GM12891 (cell line): ENCODE results near the gene CCDC201. TPM values are rescaled to one million over a fixed set of nuclear protein-coding genes. Genes with fewer than 3 reads are reported as not detected.

Experiments used
- DNase-seq: peaks from one replicate; pipeline ENCODE4 v3.0.0; 2011; ENCODE audit warnings: low spot score; ENCODE audit not compliant: insufficient read length
- FAIRE-seq: peaks from 2 replicates; lab custom pipeline; 2011; peaks lifted over from hg19 to GRCh38; lab: Jason Lieb, UNC
- PAX5 ChIP-seq: IDR thresholded peaks from 2 replicates; pipeline ENCODE4 v1.6.1; 2011; ENCODE audit warnings: low read length, moderate library complexity, mild to moderate bottlenecking; ENCODE audit not compliant: insufficient read depth, severe bottlenecking
- POLR2A ChIP-seq: IDR thresholded peaks from 2 replicates; pipeline ENCODE4 v1.6.1; 2011; ENCODE audit warnings: low read depth, low read length, control low read depth
- POLR2AphosphoS5 ChIP-seq: IDR thresholded peaks from 2 replicates; pipeline ENCODE4 v1.6.1; 2011; ENCODE audit warnings: low read depth, low read length, control low read depth
- POU2F2 ChIP-seq: IDR thresholded peaks from 2 replicates; pipeline ENCODE4 v1.6.1; 2011; ENCODE audit warnings: low read depth, mild to moderate bottlenecking, control low read depth, low read length, moderate library complexity
- SPI1 ChIP-seq: IDR thresholded peaks from 2 replicates; pipeline ENCODE4 v1.6.1; 2011; ENCODE audit warnings: low read depth, low read length, control low read depth
- TAF1 ChIP-seq: IDR thresholded peaks from 2 replicates; pipeline ENCODE4 v1.6.1; 2011; ENCODE audit warnings: low read depth, low read length, control low read depth
- polyA plus RNA-seq: library from polyadenylated mRNA; unstranded; fragments of >200 nt; gene quantifications from one replicate; pipeline ENCODE4 v1.2.1, GENCODE V29; 2012; ENCODE audit warnings: low read depth, missing spikeins, inconsistent platforms; ENCODE audit not compliant: missing spikeins

Gene CCDC201, protein sequence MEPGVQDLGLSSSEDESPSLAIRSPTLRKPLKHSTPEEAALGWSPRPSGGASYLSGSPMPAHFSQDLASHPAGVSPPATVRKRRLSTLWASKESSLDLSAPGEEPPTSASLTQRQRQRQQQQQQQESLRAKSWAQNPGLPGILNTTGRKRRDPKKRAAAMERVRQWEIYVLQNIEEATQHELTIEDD
- polyA plus RNA-seq = not detected

DNA sequence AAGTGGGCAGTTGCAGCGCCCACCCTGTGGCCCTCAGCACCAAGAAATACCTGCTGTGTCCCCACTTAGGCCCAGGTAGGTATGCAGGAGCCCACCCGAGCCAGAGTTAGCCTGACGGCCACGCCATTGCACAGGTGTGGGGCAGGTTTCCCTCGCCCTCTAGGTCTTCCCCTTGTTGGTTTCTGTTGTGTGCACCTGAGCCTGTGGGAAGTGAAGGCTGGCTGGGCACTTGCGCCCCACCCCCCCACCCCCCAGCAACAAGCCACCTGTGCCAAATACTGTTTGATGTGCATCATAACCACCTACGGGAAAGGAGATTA, at the start of gene CCDC201:
CCDC201 (minus strand) TSS at position 48 of the 320 bp plus-strand sequence. CDS start 75 bp downstream, outside the sequence.
- no peak for FAIRE-seq
- no peak for DNase-seq
- TF ChIP-seq PAX5 = no peak
- TF ChIP-seq SPI1 = no peak
- no peak for TF ChIP-seq POU2F2
- no peak for TF ChIP-seq POLR2A
- no peak for TF ChIP-seq POLR2AphosphoS5
- TF ChIP-seq TAF1 = no peak

DNA sequence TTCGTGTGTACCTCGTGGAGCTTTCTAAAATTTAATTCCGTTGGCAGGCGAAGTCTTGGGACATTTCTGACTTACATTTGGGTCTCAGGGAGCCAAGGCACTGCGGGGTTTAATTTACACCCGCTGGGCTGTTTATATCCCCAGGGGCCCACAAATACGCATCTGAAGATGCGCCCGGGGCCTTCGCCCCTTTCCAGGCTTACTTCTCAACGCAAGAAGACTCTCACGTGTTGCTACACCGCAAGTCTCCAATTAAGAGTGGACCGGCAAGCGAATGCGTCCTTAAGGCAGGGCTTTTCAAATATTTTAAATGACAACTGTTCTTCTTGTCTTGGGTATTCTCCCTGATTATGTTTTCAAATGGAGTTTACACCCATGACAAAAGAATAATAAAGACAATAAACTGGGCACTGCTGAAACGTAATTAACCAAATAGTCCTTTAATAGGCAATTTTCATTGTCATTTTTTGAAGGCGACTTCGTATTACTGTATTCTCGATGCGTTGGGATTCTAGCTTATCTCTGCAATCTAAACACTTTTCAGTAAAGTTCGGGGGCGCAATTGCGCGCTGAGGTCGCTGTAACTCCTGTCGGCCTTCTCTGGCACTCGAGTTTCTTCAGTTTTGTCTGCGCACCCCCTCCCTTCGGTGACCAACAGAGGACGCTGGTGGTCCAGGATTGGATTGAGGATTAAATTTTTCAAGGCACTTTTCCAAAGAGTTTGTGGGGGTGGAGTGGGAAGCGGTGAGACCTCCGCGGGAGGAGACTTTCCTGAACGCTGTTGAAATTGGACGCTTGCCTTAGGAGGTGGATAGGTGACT, 49.0 kb upstream of the CCDC201 start:
- FAIRE-seq = no peak
- DNase-seq = no peak
- TF ChIP-seq SPI1 (no peak), POLR2A (no peak), POU2F2 (no peak), TAF1 (no peak)

DNA sequence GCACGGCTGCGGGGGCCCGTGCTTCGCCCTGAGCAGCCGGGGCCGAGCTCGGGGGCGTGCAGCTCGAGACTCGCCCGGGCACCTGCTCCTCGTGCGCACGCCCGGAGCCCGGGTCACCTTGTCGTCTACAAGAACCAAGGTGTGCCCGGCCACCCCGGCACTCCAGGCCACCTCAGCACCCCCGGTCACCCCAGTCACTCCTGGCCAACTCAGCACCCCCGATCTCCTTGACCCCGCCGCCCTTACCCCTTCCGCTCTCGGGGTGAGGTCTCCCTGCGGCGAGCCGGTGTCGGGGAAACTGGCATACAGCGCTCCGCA, 48.5 kb upstream of the CCDC201 start:
- no peak for TF ChIP-seq SPI1
- no peak for TF ChIP-seq PAX5
- no peak for TF ChIP-seq POLR2AphosphoS5
- TF ChIP-seq TAF1 = no peak
- TF ChIP-seq POLR2A = no peak
- TF ChIP-seq POU2F2 = no peak
- DNase-seq (no peak), FAIRE-seq (no peak)

DNA sequence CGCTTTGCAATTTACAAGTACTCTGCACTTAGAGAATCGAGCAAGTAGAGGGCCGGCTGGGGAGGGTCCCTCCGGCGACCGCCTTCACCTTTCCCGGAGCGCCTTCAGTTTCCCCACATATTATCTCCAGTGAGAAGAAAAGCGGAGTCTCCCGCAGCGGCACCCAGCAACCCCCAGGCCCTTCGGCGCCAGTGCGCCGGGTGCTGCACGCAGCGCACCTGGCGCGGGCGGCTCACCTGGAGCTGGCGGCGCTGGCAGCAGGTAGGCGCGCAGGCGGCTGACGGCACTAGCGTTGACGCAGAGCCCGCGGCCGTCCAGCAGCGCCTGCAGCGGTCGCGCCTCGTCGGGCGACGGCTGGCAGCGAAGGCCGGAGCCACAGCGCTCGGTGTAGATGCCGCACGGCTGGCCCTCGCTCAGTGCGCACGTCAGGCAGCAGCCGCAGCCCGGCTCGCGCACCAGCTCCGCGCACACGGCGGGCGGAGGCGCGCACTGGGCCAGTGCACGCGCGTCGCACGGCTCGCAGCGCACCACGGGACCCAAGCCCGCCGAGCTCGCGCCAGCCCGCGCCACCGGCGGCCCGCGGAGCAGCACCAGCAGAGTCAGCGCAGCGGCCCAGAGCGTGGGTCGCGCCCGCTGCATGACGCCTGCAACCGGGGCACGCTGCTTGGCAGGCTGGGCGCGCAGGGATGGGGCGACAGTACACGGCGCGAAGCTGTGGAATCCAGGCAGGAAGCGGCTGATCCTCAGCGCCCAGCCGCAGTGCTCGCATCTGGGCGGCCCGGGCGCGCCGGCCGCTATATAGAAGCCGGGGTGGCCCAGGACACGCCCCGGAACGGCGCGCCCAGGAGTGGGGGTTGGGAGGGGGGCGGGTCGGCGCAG, 47.9 kb upstream of the CCDC201 start, which contains the start of gene IGFBP3:
IGFBP3 (minus strand) TSS at position 771 of the 879 bp plus-strand sequence; CDS start at position 639, 132 bp downstream.
- FAIRE-seq (no peak), DNase-seq (no peak)
- TF ChIP-seq POU2F2 (no peak), TAF1 (no peak), POLR2A (no peak), PAX5 (no peak), POLR2AphosphoS5 (no peak), SPI1 (no peak)

DNA sequence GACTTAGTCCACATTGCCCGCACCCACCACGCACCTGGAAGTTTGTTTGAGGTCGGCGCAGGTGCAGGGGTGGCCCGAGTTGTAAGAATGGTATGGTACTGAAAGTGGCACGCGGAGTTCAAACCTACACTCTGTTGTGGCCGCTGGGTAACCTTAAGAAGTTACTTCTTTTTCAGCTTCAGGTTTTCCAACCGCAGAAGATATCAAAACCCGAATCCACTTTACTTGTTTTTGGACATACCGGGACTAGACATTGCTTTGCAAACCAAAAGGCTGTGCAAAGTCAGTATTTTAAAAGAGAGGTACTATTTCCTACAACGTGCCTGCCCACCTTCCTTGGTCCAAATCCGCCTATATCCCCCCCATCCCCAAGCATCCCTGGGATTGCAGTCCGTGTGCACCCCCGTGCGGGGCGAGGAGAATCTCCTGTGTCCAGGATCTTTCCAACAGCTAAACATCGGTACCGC, 47.1 kb upstream of the CCDC201 start:
- FAIRE-seq (no peak), DNase-seq (no peak)
- TF ChIP-seq POU2F2 (no peak), POLR2A (no peak)

DNA sequence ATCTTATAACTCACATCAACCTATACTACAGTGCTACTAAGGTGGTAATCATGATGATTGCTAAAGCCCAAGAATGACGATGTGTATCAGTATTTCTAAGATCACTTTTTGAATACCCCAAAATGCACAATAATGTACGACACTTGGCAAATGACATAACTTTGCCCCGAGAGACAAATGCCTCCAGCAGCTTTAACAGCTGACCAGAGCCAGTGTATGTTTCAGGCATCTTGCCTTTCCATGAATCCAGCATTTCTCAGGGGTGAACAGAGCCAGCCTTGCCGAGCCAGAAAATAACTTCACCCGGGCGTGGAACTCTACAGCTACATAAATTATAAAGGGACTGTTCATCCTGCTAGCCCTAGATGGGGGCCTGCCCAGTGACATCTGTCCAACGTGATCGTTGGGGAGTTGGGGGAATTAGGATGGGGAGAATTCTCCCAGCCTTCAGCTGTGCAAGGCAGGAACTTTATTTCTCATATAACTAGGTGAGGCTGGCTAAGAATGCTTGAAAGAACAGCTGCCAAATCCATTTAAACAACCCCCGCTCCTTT, 46.4 kb upstream of the CCDC201 start:
- FAIRE-seq = no peak
- DNase-seq = no peak
- TF ChIP-seq SPI1 = no peak
- TF ChIP-seq POU2F2 = no peak
- TF ChIP-seq TAF1 = no peak
- no peak for TF ChIP-seq PAX5
- no peak for TF ChIP-seq POLR2A
- TF ChIP-seq POLR2AphosphoS5 = no peak

DNA sequence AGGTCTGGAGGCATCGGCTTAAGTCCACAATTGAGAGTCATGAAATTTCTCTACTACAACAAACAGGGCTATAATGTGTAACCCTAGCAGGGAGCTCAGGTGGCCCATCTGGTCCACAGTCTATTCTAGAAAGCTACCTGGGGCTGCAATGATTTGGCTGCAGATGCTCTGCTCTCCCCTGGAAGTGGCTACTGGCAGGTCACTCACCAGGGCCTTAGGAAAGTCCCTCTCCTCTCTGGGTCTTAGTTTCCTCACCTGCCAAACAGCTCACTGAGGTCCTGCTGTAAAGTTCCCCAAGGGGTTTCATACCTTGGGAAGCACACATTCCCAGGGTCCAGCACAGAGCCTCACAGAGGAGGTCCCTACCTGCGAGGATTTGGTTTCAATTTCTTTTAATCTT, 45.7 kb upstream of the CCDC201 start:
- FAIRE-seq (no peak), DNase-seq (no peak)
- no peak for TF ChIP-seq POLR2AphosphoS5
- TF ChIP-seq POU2F2 = no peak
- TF ChIP-seq POLR2A = no peak

DNA sequence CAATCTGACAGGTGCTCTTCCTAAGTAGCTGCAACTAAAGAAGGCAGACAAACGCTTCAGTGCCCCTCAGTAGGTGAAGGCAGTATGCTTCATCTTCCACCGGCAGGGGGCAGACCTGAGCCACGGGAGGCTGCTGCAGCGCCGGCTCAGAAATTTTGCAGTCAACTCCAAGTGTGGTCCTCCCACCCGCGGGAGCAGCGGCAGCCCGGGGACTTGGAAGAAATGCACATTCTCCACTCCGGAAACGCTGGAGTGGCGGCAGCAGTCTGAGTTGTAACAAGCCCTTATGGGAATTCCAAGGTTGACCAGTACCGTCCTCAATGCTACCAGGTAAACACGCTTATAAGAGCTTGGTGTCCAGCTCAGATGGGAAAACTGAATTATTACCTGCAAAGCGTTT, 44.8 kb upstream of the CCDC201 start:
- peak; percentile 91 for FAIRE-seq
- no peak for TF ChIP-seq POLR2A
- no peak for TF ChIP-seq SPI1
- TF ChIP-seq TAF1 = no peak
- TF ChIP-seq PAX5 = no peak
- TF ChIP-seq POU2F2 = no peak
- TF ChIP-seq POLR2AphosphoS5 = no peak
- DNase-seq = peak; percentile 59

DNA sequence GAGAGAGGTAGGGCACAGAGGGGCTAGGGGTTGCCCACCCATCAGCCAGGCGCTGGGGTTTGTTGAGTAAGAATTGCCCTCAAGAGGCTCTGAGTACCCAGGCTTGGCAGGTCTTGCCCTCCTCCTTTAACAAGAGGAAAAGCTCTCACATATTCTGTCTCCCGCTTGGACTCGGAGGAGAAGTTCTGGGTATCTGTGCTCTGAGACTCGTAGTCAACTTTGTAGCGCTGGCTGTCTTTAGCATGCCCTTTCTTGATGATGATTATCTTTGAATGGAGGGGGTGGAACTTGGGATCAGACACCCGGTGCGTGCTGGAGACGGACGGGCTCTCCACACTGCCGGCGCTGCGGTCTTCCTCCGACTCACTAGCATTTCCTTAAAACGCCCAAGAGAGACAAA, 44.2 kb upstream of the CCDC201 start:
- DNase-seq (no peak), FAIRE-seq (no peak)
- TF ChIP-seq PAX5 (no peak), SPI1 (no peak), TAF1 (no peak), POLR2AphosphoS5 (no peak), POLR2A (no peak)
